ENCODE data around the gene SLC16A11.

The SLC16A11 gene

GRCh38 chr17:7024402-7024785, 19.5 kb downstream of the SLC16A11 start:
- H3K4me3 ChIP-seq (ENCODE audit: low read depth, low read length) = no peak overlapping the region
- TF ChIP-seq CTCF (IDR thresholded peaks at IDR 0.05; ENCODE audit: insufficient read depth, low read depth, low read length, missing control alignments) = no peak
- DNase-seq (ENCODE audit: low read depth) = no peak

DNA sequence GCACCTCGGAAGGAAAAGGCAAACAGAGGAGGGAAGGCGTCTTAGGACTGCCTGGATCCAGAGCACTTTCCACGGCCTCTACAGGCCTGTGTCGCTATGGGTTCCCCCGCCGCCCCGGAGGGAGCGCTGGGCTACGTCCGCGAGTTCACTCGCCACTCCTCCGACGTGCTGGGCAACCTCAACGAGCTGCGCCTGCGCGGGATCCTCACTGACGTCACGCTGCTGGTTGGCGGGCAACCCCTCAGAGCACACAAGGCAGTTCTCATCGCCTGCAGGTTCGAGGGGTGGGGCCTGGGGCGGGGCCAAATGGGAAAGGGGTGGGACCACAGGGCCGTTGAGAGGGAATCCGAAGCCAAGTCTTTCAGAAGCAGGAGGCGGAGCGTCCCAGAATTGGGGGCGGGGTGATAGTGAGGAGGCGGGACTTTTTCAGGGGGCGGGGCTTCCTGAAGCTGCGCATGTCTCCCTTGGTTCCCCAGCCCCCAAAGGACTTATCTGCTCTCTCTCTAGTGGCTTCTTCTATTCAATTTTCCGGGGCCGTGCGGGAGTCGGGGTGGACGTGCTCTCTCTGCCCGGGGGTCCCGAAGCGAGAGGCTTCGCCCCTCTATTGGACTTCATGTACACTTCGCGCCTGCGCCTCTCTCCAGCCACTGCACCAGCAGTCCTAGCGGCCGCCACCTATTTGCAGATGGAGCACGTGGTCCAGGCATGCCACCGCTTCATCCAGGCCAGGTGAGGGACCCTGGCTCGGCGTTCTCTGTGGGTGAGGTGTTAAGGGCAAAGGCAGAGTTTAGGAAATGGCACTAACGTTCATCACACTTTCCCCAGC, 20.1 kb downstream of the SLC16A11 start:
- peak; percentile 94 for DNase-seq (ENCODE audit: low read depth)
- H3K4me3 ChIP-seq (ENCODE audit: low read depth, low read length) = no peak overlapping the region
- TF ChIP-seq CTCF (IDR thresholded peaks at IDR 0.05; ENCODE audit: insufficient read depth, low read depth, low read length, missing control alignments) = no peak

DNA sequence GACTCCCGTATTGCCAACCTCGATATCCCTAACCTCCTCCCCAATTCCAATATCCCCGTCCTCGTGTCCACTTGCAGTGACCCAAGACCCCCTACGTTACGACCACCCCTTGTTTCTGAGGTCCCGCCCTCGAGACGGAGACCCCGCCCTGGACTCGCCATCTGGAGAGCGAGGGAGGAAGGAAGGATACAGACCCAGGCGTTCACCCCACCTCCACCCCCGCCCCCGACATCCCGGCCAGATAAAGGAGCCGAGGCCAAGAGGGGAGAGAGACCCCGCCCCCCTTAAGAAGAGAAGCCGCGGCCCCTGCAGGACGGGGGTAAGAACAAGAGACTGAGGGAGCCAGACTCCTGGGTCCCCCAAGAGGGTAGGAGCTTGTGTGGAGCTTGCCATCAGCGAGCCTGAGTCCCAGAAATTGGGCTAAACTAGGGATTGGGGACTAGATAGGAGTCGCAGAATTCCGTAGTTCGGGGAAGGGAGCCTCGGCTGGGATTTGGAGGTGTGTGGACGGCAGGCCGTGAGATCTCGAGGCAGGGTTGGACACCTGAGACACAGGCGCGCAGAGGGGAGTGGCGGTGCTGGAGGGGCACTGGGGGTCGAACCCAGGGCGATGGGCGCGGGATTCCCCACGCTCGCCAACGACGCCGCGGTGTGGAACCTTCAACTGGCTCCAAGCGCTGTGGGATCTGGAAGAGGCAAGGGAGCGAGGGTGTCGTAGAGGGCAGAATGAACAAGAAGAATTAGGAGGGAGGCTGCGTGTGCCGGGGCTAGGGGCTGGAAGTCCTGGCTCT, 20.9 kb downstream of the SLC16A11 start, which contains the start of gene BCL6B:
Gene BCL6B (plus strand): TSS at position 270 of the 791 bp plus-strand sequence. CDS start 622 bp downstream, outside the sequence.
- no peak for DNase-seq (ENCODE audit: low read depth)
- no peak for TF ChIP-seq CTCF (IDR thresholded peaks at IDR 0.05; ENCODE audit: insufficient read depth, low read depth, low read length, missing control alignments)
- peak within 1 kb of the TSS; percentile 40 for H3K4me3 ChIP-seq (ENCODE audit: low read depth, low read length)

- TF ChIP-seq CTCF (IDR thresholded peaks at IDR 0.05; ENCODE audit: insufficient read depth, low read depth, low read length, missing control alignments) = peak; percentile 92
- DNase-seq (ENCODE audit: low read depth) = peak; percentile 86
- H3K4me3 ChIP-seq (ENCODE audit: low read depth, low read length) = peak overlapping the region; percentile 40
Observed at GRCh38 chr17:7021993-7022778, 21.7 kb downstream of the SLC16A11 start.

DNA sequence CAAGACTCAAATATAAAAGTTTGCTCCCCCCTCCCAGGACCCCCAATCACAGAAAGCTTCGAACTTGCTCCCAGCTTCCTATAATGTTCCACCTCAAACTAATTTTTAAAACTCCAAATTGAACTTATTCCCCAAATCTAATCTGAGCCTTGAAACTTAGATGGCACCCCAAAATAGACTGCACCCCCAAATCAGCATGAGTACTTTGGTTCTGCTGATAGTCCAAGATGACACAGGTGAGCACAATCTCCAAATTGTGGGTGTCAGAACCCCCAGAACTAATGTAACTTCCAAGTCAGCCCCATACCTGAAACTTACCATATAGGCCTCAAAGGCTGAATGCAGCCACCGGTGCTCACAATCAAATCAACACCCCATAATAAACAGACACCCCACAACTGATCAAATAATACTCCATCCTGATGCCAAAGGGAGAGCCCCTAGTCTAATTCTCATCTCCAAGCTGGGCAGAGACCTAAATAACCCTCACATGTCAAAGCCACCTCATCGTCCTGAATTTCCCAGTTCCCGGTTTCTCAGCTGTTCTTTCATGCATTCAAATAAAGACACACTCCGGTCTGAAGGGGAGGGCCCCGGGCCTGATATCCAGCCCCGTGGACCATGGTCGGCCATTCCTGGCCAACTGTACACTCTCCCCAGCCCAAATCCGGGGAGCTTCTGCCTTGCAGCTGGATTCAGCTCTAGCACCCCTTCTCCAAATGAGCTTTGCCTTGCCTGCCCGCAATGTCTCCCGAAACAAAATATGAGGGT, 22.8 kb downstream of the SLC16A11 start:
- H3K4me3 ChIP-seq (ENCODE audit: low read depth, low read length) = no peak overlapping the region
- DNase-seq (ENCODE audit: low read depth) = no peak
- TF ChIP-seq CTCF (IDR thresholded peaks at IDR 0.05; ENCODE audit: insufficient read depth, low read depth, low read length, missing control alignments) = no peak
